HepG2 (cell line): ENCODE measurements around the gene LMBRD2. TPM values are rescaled to one million over a fixed set of nuclear protein-coding genes. Genes with fewer than 3 reads are reported as not detected.

Source experiments
- AGO2 ChIP-seq: fragments of 200-400 bp; formaldehyde crosslinking; optimal IDR thresholded peaks from 2 replicates; pipeline ENCODE3; 2017; ENCODE audit warnings: mild to moderate bottlenecking, low read depth, low read length, moderate library complexity
- BCL6 ChIP-seq: IDR thresholded peaks from 2 replicates; pipeline ENCODE4 v1.6.1; 2016; ENCODE audit warnings: missing genetic modification reagents, missing compliant biosample characterization
- BHLHE40 ChIP-seq: IDR thresholded peaks from 2 replicates; pipeline ENCODE4 v1.6.1; 2011; ENCODE audit warnings: low read length, improper control_type of control experiment
- CENPT ChIP-seq: sonication (generic); formaldehyde crosslinking; IDR thresholded peaks from 2 replicates; pipeline ENCODE4 v1.8.0; 2022; ENCODE audit warnings: low read depth, mild to moderate bottlenecking, moderate library complexity, missing genetic modification reagents
- GATAD1 ChIP-seq: IDR thresholded peaks from 2 replicates; pipeline ENCODE4 v1.6.1; 2016; ENCODE audit warnings: missing genetic modification reagents, missing compliant biosample characterization
- MEIS1 ChIP-seq: sonication (generic); formaldehyde crosslinking; IDR thresholded peaks from 2 replicates; pipeline ENCODE4 v1.9.0; 2021; ENCODE audit warnings: mild to moderate bottlenecking, missing genetic modification reagents, moderate library complexity, borderline replicate concordance
- POGZ ChIP-seq: sonication (generic); formaldehyde crosslinking; IDR thresholded peaks from 2 replicates; pipeline ENCODE4 v1.4.0; 2020; ENCODE audit warnings: mild to moderate bottlenecking, missing genetic modification reagents
- SIN3B ChIP-seq: fragments of 150-350 bp; IDR thresholded peaks from 2 replicates; pipeline ENCODE4 v1.6.1; 2014; ENCODE audit warnings: low read length
- WIZ ChIP-seq: sonication (generic); formaldehyde crosslinking; IDR thresholded peaks from 2 replicates; pipeline ENCODE4 v1.5.1; 2020; ENCODE audit warnings: mild to moderate bottlenecking, missing genetic modification reagents
- ZNF180 ChIP-seq: sonication (generic); formaldehyde crosslinking; IDR thresholded peaks from 2 replicates; pipeline ENCODE4 v1.4.0; 2020; ENCODE audit warnings: low read depth, missing genetic modification reagents, borderline replicate concordance
- ZNF205 ChIP-seq: IDR thresholded peaks from 2 replicates; pipeline ENCODE4 v1.6.1; 2018; ENCODE audit warnings: missing biosample characterization, missing genetic modification reagents
- ZNF367 ChIP-seq: sonication (generic); formaldehyde crosslinking; IDR thresholded peaks from 2 replicates; pipeline ENCODE4 v1.4.0; 2020; ENCODE audit warnings: missing genetic modification reagents, borderline replicate concordance
- ZNF556 ChIP-seq: sonication (generic); formaldehyde crosslinking; IDR thresholded peaks from 2 replicates; pipeline ENCODE4 v1.4.0; 2020; ENCODE audit warnings: mild to moderate bottlenecking, missing genetic modification reagents, borderline replicate concordance
- ZNF558 ChIP-seq: sonication (generic); formaldehyde crosslinking; IDR thresholded peaks from 2 replicates; pipeline ENCODE4 v1.9.0; 2022; ENCODE audit warnings: mild to moderate bottlenecking, missing genetic modification reagents, borderline replicate concordance
- ZNF850 ChIP-seq: sonication (generic); formaldehyde crosslinking; conservative IDR thresholded peaks from 2 replicates; pipeline ENCODE4 v1.9.0; 2021; ENCODE audit warnings: mild to moderate bottlenecking, missing genetic modification reagents
- ZSCAN20 ChIP-seq: sonication (generic); formaldehyde crosslinking; IDR thresholded peaks from 2 replicates; pipeline ENCODE4 v1.4.0; 2020; ENCODE audit warnings: missing genetic modification reagents, mild to moderate bottlenecking, borderline replicate concordance
- ZSCAN21 ChIP-seq: sonication (generic); formaldehyde crosslinking; IDR thresholded peaks from 2 replicates; pipeline ENCODE4 v1.8.0; 2022; ENCODE audit warnings: mild to moderate bottlenecking, missing genetic modification reagents, moderate library complexity, borderline replicate concordance
- polyA plus RNA-seq, 8 experiments: library from polyadenylated mRNA; depleted of rRNA in 3 of 8; stranded (reverse) in 7 of 8; unstranded in 1 of 8; fragments of >200 nt; fragmentation: Illumina TruSeq in 4 of 8; extraction: Trizol in 4 of 8; gene quantifications; 2 replicates each; pipeline versions ENCODE4 v1.2.1 to v1.2.3, GENCODE V29; 2011 to 2016; ENCODE audit warnings: low read depth in 4 of 8, missing spikeins in 1 of 8, mixed read lengths in 1 of 8; ENCODE audit not compliant: insufficient read depth in 1 of 8
- total RNA-seq, 5 experiments: library from RNA; depleted of rRNA; stranded (reverse); fragments of >200 nt; fragmentation: Illumina TruSeq; extraction: Trizol; gene quantifications; 2 replicates each; pipeline ENCODE4 v1.2.3, GENCODE V29; 2016; ENCODE audit warnings: low read depth in 1 of 5
- TF ChIP-seq, protein P1 (sequence below): IDR thresholded peaks from 2 replicates; pipeline ENCODE4 v1.6.1; 2016
- TF ChIP-seq, protein P2 (sequence below): sonication (generic); formaldehyde crosslinking; IDR thresholded peaks from 2 replicates; pipeline ENCODE4 v1.5.1; 2020; ENCODE audit warnings: missing genetic modification reagents, mild to moderate bottlenecking, borderline replicate concordance
- TF ChIP-seq, protein P3 (sequence below), 2 experiments: fragments of 450-650 bp in 1 of 2; sonication (generic) in 1 of 2; formaldehyde crosslinking; IDR thresholded peaks; 2 replicates each; pipeline versions ENCODE4 v1.5.0 to v1.8.0; 2020 to 2022; ENCODE audit warnings: mild to moderate bottlenecking in 1 of 2, missing genetic modification reagents in 1 of 2
- TF ChIP-seq, protein P4 (sequence below): sonication (generic); formaldehyde crosslinking; IDR thresholded peaks from 2 replicates; pipeline ENCODE4 v1.9.0; 2022; ENCODE audit warnings: missing genetic modification reagents, mild to moderate bottlenecking, borderline replicate concordance

Gene LMBRD2
- total and polyA plus RNA-seq, 2 of the 13 experiments (the other 11 are each of a cell fraction or from before 2014, with no cell fraction given) = 2.0 to 4.7 TPM

DNA sequence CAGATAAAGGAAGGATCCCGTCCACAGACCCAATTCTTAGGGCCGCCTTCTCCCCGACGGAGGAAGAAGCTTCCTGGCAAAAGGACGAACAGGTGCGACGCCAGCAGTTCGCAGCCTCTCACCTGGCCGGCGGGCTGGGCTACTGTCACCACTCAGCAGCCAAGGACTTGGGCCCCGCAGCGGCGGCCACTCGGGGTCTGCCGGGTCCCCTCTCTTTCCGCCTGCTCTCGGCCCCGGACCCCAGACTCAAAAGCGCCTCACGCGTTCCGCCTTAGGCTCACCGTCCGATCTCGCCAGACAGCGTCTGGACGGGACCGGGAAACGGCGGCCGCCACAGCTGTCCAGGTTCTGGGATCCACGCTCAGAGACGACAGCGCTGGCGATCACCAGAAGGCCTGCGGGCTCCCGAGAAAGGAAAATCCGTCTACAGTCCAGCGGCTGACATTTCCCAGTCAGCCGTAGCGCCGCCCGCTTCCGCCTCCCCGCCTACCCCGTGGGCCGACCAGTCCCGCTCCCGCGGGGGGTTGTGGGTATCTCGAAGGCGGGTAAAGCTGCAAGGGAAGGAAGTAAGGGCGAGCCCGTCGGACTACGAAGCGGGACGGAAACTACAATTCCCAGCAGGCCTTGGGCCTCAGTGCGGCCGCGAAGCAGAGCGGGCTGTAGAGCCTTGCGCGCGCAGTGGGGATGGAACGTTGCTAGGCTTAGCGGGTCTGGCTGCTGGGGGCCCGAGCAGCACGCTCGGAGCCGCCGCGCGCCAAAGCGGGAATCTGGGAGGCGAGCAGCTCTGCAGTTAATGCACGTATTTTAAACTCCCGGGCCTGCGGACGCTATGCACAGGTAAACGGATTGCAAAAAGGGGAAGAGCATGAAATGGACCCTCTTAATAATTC, at the start of gene LMBRD2, which contains the start of gene SKP2 (continued):
- TF ChIP-seq, protein P1, sequence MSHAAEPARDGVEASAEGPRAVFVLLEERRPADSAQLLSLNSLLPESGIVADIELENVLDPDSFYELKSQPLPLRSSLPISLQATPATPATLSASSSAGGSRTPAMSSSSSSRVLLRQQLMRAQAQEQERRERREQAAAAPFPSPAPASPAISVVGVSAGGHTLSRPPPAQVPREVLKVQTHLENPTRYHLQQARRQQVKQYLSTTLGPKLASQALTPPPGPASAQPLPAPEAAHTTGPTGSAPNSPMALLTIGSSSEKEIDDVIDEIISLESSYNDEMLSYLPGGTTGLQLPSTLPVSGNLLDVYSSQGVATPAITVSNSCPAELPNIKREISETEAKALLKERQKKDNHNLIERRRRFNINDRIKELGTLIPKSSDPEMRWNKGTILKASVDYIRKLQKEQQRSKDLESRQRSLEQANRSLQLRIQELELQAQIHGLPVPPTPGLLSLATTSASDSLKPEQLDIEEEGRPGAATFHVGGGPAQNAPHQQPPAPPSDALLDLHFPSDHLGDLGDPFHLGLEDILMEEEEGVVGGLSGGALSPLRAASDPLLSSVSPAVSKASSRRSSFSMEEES = 0 out of 2 replicates have a peak, but pooled peaks have one; percentile 27
- TF ChIP-seq ZSCAN21 (CRISPR knock-in tag) = no peak
- peak; percentile 28; the same call in 1 of the 2 replicates for TF ChIP-seq BHLHE40
- peak; percentile 91 for TF ChIP-seq POGZ (CRISPR knock-in tag)
- peak; percentile 42 for TF ChIP-seq AGO2
- no peak for TF ChIP-seq ZNF180 (CRISPR knock-in tag)
- TF ChIP-seq ZNF556 (CRISPR knock-in tag) = no peak; the same call in 1 of the 2 replicates
- TF ChIP-seq, protein P2, sequence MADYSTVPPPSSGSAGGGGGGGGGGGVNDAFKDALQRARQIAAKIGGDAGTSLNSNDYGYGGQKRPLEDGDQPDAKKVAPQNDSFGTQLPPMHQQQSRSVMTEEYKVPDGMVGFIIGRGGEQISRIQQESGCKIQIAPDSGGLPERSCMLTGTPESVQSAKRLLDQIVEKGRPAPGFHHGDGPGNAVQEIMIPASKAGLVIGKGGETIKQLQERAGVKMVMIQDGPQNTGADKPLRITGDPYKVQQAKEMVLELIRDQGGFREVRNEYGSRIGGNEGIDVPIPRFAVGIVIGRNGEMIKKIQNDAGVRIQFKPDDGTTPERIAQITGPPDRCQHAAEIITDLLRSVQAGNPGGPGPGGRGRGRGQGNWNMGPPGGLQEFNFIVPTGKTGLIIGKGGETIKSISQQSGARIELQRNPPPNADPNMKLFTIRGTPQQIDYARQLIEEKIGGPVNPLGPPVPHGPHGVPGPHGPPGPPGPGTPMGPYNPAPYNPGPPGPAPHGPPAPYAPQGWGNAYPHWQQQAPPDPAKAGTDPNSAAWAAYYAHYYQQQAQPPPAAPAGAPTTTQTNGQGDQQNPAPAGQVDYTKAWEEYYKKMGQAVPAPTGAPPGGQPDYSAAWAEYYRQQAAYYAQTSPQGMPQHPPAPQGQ (CRISPR knock-in tag) = no peak
- TF ChIP-seq CENPT (CRISPR knock-in tag) = no peak
- TF ChIP-seq ZSCAN20 (CRISPR knock-in tag) = no peak
- TF ChIP-seq SIN3B = no peak
- peak; percentile 86 for TF ChIP-seq ZNF558 (CRISPR knock-in tag)
- no peak for TF ChIP-seq ZNF367 (CRISPR knock-in tag)
- TF ChIP-seq ZNF205 (CRISPR knock-in tag) = peak; percentile 32; the same call in 1 of the 2 replicates
- TF ChIP-seq GATAD1 = peak; percentile 91
- TF ChIP-seq, protein P3, sequence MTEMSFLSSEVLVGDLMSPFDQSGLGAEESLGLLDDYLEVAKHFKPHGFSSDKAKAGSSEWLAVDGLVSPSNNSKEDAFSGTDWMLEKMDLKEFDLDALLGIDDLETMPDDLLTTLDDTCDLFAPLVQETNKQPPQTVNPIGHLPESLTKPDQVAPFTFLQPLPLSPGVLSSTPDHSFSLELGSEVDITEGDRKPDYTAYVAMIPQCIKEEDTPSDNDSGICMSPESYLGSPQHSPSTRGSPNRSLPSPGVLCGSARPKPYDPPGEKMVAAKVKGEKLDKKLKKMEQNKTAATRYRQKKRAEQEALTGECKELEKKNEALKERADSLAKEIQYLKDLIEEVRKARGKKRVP (CRISPR knock-in tag; IDR thresholded peaks at IDR 0.05) = peak in 1 of 2 experiments; percentile 53; a peak in 1 of 4 replicates
- no peak for TF ChIP-seq MEIS1 (CRISPR knock-in tag)
- TF ChIP-seq WIZ (CRISPR knock-in tag) = 0 out of 2 replicates have a peak, but pooled peaks have one; percentile 56
- TF ChIP-seq ZNF850 (CRISPR knock-in tag) = no peak
- TF ChIP-seq BCL6 (CRISPR knock-in tag) = peak; percentile 50
- TF ChIP-seq, protein P4, sequence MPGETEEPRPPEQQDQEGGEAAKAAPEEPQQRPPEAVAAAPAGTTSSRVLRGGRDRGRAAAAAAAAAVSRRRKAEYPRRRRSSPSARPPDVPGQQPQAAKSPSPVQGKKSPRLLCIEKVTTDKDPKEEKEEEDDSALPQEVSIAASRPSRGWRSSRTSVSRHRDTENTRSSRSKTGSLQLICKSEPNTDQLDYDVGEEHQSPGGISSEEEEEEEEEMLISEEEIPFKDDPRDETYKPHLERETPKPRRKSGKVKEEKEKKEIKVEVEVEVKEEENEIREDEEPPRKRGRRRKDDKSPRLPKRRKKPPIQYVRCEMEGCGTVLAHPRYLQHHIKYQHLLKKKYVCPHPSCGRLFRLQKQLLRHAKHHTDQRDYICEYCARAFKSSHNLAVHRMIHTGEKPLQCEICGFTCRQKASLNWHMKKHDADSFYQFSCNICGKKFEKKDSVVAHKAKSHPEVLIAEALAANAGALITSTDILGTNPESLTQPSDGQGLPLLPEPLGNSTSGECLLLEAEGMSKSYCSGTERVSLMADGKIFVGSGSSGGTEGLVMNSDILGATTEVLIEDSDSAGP (CRISPR knock-in tag) = peak; percentile 82; the same call in 1 of the 2 replicates
